Measurements from ENCODE around the gene PAM.
A peak's percentile ranks its signal among the peaks of the same experiment; 100 is the strongest.

PAM gene

GRCh38 chr5:102863058-102863457, 108.0 kb downstream of the PAM start:
- DNase-seq (ENCODE audit: low read depth), result no peak

DNA sequence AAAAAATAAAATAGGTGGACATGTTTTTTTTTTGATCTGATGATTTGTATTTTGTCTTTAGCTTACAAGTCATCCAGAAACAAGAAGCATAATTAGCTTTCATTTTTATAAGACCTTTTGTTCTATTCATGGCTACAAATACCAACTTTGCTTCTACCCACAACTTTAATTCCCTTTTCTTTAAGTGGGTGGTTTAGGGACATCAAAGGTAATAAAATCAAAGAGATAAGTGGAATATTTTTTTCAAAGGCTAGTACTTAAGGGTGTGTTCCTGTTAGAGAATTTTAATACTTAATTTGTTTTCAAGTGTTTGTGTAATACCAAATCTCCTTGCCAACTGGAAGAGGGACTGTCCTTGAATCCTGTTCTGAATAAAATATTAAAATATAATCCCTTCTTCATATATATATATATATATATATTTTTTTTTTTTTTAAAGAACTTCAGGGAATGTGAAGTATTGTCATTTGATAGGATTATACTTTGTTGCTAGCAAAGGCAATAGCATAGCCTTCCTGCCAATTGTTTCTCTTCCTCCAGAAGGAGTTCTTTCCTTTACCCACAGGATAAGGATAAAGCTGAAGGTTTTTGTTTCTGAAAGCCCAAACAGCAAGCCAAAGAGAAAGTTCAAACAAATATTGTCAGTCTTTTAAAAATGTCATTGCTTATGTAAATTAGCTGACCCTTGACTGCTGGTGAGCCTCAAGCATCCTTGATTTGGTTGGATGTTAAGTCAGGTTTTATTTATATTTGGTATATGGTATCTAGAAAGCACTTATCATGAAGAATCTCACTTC, 108.9 kb downstream of the PAM start:
- peak; percentile 4 for DNase-seq (ENCODE audit: low read depth)

DNA sequence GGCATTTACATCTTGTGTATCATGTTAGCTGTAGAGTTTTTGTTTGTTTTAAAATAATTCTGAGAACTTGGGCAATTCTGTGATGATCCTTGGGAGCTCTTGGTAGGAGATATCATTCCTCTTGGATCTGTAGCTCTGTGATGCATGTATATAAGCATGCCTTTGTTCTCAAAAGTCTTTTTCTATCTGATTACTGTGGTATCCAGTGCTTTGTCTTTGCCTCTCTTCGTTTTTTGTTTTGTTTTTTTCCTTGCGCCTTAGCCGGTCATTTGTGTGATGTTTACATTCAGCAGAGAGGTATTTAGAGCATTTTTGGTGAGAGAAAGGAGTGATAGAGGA, 110.0 kb downstream of the PAM start:
- DNase-seq (ENCODE audit: low read depth), result peak; percentile 64

- DNase-seq (ENCODE audit: low read depth), result peak; percentile 94
Observed at GRCh38 chr5:102865510-102866236, 110.6 kb downstream of the PAM start.

- peak; percentile 37 for DNase-seq (ENCODE audit: low read depth)
Observed at GRCh38 chr5:102866237-102866600, 111.1 kb downstream of the PAM start.

DNA sequence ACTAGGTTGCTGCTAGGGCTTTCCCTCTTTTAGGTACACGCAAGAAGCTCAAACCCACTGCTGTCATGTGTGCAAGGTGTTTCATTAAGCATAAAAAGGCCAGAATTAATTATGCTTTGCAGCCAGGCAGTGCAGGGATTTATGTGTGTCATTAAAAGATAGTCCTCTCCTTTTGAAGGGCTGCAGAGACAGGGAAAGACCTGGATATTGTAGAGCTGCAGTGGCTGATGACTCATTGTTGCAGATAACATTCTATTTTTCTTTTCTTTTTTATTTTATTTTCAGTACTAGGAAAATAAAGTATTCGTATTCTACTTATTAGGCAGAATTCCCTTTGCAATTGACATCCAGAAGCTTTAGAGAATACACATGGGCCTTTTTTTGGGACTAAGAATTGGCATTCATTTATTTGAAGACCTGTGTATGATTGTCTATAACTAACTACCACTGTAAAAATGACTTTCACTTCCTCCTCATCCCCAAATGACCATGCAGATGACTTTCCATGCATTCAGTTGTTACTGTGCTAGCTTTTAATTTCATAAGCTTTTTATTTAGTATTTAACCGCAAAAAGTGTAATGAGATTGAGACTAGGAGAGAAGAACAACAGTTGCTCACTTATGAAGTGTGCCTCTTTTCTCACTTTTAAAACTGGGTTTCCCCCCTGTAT, 113.0 kb downstream of the PAM start:
- DNase-seq (ENCODE audit: low read depth), result peak; percentile 41

GRCh38 chr5:102869230-102869629, 114.1 kb downstream of the PAM start:
- DNase-seq (ENCODE audit: low read depth), result no peak

DNA sequence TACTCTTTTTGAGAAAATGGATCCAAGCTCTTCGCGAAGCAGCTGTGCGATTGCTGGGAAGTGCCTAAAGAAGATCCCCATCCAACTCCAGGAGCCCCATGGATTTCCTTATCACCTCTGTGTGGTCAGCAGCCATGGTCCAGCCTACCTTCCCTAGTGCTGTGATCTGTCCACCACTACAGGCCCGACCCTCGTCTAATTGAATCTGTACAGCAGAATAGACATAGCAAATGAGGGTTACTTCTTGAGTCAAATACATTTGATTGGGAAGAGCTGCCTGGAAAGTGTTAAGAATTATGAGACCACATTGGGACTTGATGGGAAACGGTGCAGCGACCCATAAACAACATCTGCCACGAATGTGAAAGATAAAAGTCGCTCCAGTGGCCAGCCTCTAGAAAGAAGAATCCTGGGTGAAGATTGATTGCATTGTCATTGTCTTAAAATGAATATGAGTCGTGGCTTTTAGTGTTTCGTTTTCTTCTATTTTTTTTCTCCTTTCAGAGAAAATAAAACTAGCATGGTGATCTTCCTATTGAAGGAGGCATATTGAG, 118.4 kb downstream of the PAM start:
- DNase-seq (ENCODE audit: low read depth), result no peak

DNA sequence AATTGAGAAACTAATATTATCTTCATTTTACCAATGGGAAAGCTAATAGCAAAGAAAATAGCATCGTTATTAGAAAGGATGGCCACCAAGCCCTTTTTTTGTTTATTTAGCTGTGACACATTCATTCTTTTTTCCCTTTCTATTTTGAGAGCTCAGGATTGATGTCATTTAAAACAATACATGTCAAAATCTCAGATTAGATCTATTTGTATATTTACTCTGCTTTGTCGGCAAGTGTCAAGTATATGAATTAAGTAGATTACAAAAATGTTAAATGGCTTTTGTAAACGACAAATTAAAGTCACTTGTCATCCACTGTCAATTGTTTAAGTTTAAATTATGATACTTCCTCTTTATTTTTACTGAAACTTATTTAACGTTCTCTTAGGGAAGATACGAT, 118.9 kb downstream of the PAM start:
- DNase-seq (ENCODE audit: low read depth), result no peak

GRCh38 chr5:102875721-102876123, 120.6 kb downstream of the PAM start:
- no peak for DNase-seq (ENCODE audit: low read depth)

DNA sequence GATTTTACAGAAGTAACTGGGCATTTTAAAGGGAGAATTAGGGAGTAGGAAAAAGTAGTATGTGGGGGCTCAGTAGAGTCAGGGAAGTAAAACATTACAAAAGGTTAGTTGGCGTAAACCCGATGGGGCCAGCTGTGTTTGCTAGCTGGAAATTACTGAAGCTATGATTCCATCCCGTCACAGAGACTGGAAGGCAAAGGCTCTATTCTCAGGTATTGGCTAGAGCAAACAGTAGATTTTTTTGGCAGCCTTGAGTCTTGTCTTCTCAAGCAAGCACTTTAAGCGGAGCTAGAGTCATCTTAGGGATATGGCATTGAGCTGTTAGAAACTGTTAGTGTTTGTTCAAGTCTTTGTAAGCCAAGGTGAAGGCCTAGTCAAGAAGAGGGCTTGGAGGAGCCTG, 121.5 kb downstream of the PAM start:
- no peak for DNase-seq (ENCODE audit: low read depth)

- no peak for DNase-seq (ENCODE audit: low read depth)
Observed at GRCh38 chr5:102879741-102880140, 124.6 kb downstream of the PAM start.

- no peak for DNase-seq (ENCODE audit: low read depth)
Observed at GRCh38 chr5:102886586-102886985, 131.5 kb downstream of the PAM start.

- DNase-seq (ENCODE audit: low read depth), result no peak
Observed at GRCh38 chr5:102888483-102888882, 133.4 kb downstream of the PAM start.

DNA sequence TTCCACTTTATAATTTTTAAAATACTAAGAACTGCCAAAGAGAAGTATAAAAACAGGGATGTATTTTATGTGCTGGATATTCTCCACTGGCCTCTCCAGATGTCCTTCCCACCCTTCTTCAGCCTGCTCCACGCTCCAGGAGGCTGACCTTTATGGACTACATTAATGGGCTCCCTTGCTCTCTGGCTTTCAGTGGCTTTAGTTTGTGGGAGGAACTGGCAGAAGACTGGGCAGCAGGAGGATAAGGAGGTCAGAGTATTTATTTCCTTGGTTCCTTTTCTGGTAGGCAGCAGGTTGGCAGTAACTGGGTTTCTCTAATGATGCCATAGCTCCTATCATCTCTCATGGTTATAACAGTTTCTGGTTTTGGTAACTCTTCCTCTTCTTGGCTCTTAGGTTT, 133.9 kb downstream of the PAM start:
- DNase-seq (ENCODE audit: low read depth), result no peak

DNA sequence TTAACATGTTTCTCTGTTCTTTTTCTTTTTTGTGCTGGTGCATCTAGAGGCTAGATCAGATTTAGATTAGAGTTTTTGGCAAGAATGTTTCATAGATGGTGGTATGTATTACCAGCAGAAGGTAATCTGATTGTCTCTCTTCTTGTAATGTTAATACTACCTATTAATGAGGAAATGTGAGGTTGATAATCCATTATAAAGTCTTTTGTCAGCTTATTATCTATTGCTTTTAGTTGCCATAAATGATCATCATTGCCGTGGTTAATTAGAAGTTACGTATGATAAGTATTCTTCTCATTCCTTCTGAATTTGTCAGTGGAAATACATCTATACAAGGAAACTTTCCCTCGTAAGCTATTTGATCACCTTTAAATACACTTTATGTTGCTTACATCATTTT, 135.0 kb downstream of the PAM start:
- no peak for DNase-seq (ENCODE audit: low read depth)

DNA sequence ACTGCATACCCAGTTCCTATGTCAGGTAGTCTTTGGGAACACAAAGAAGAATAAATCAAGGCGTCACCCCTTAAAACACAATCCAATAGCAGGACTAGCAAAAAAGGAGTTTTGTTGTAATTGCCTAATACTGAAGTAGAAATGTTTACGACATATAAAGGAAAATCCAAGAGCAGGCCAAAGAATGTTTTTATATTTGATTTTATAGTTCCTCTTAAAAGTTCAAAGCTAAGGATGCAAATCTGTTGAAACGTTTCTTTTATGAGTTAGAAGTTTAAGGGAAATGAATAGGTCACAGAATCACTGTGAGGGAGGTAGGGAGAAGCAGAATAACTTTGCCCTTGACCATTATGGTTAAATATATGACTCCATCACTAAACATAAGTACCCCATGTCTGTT, 136.1 kb downstream of the PAM start:
- peak; percentile 25 for DNase-seq (ENCODE audit: low read depth)

DNA sequence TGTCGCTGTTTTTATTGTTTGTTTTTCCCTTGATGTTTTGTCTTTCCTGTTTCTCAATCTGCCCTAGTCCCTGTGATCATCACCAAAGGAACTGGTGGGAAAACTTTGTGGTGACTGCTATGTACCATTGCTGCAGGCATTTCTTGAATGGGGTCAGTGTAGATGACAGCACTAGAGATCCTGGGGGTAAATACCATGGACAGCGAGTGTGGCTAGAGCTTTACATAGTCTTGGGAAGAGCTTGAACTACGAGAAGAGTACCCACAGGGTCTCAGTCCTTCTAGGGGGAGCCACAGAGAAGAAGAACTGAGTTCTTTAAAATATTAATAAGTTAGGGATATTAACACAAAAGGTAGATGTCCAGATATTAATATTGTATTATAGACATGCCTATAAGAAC, 138.8 kb downstream of the PAM start:
- DNase-seq (ENCODE audit: low read depth), result peak; percentile 9

DNA sequence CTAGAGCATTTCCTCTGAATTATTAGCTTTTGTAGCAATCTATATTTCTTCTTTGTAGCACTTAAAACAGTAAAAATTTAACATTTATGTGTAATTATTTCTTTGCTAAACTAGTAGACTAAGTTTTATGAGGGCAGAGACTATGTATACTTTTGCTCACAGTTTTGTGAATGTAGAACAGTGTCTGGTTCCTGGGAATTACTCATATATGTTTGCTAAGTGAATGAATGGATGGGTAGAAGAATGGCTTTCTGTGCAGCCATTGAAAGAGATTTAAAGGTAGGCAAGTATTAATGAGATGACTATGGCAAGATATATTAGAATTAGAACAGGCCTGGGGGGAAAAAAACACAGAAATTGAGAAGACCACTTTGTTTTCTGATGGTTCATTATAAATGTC, 140.1 kb downstream of the PAM start:
- DNase-seq (ENCODE audit: low read depth), result no peak

DNA sequence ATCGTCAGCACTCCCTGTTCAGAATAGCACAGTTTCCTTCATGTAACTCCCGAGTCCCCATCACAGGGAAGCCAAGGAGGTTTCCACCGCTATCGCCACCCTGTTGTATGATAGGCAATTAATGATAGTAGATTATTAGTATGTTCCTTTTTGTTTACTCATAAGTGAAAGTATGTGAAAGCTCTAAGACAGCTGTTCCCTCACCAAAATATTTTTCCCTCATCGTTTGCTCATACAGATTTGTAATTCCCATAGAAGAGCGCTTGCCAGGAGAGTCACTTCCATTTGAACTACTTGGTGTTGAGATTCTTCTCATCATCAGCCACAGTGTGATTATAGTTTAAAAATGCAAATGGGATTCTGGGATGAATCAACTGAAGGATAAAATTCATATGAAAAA, 140.9 kb downstream of the PAM start:
- no peak for DNase-seq (ENCODE audit: low read depth)

- DNase-seq (ENCODE audit: low read depth), result no peak
Observed at GRCh38 chr5:102901424-102902134, 146.5 kb downstream of the PAM start.

DNA sequence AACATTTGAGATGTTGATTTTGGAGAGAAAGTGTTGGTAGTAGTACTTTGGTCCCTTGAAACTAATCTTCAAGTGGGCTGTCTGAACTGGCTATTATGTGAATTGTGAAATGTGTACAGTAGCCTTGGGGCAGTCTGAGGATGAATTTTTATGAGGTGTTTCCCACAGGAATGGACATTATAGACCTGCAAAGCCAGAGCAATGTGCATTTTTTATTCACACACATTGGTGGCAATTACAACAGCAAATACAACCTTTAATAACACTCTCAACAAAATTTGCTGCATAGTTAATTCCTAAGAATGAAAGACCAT, 147.0 kb downstream of the PAM start:
- peak; percentile 68 for DNase-seq (ENCODE audit: low read depth)

DNA sequence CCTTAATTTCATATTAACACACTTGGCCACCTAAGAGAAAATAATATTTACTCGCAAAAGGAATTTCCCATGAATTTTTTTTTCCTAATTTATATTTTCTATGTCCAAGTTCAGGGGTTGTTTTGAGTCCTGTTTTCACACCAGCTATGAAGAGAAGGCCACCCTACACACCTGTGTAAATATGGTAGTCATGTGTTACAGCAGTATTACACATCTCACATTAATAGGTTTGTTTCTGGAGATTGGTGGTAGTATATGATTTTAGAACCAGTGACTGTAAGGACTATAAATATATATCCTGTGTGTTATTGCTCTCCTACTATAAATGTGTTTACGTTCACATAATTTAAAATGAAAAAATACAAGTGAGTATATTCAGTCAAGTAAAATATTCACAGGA, 147.5 kb downstream of the PAM start:
- DNase-seq (ENCODE audit: low read depth), result no peak
